Measurements from ENCODE around the gene WRNIP1.

GRCh38 chr6:2818593-2818992 is 53.4 kb downstream of the WRNIP1 start:
- TF ChIP-seq NR1H2 (CRISPR knock-in tag; IDR thresholded peaks at IDR 0.05) (no peak), CTCF (IDR thresholded peaks at IDR 0.05) (no peak), JAZF1 (CRISPR knock-in tag; IDR thresholded peaks at IDR 0.05) (no peak)

All from WTC11 (cell line).